ENCODE data around the gene GNL2. TPM values are rescaled to one million over a fixed set of nuclear protein-coding genes. Genes with fewer than 3 reads are reported as not detected.

GNL2 gene
- total and polyA plus RNA-seq, 7 donors = 29.6 to 104 (median 51.4) TPM

- Histone ChIP-seq H3K27ac (no peak overlapping the region), H3K27me3 (ENCODE audit: insufficient read depth in 3 of 3, low read length in 2 of 3) (peaks cover 0 to 69% (median 2%) of the 10 kb centered on the region in 3 donors), H3K4me3 (no peak overlapping the region), H3K36me3 (ENCODE audit: insufficient read depth in 1 of 2, low read depth in 1 of 2) (no peaks in the 10 kb centered on the region), H3K9me3 (no peaks in the 10 kb centered on the region), H3K4me1 (no peaks in the 10 kb centered on the region)
- WGBS, 3 donors = 63 to 67% (median 65%) methylated on average over 4 of the region's 4 CpGs
- TF ChIP-seq CTCF (IDR thresholded peaks at IDR 0.05) = no peak
- DNase-seq (no peak), ATAC-seq (no peak)
- intact Hi-C loops (cut with DNase I) = no loop called here
Observed at GRCh38 chr1:37612186-37612585, 16.4 kb upstream of the GNL2 start.

DNA sequence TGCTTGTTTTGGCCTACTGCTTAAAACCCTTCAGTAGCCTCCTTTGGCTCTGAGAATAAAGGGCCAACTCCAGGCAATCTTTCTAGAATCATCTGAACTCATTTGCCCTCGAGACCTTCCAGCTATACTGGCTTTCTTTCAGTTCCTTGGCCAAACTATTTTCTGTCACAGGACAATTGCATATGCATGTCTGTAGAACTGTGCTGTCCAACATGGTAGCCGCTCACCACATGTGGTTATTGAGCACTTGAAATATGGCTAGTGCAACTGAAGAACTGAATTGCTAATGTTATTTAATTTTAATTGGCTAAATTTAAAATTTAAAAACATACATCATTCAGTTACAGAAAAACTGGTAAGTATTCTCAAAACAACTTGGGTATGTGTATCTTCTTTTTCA lies 14.3 kb upstream of the GNL2 start:
- peaks cover 0 to 50% (median 0%) of the 10 kb centered on the region in 3 donors for H3K27me3 ChIP-seq (ENCODE audit: insufficient read depth in 3 of 3, low read length in 2 of 3)
- H3K4me1 ChIP-seq = no peaks in the 10 kb centered on the region

GRCh38 chr1:37609002-37609401 lies 13.3 kb upstream of the GNL2 start:
- ATAC-seq (no peak), DNase-seq (no peak)
- no peak for TF ChIP-seq CTCF (IDR thresholded peaks at IDR 0.05)
- no peak overlapping the region for H3K27ac ChIP-seq
- no peaks in the 10 kb centered on the region for H3K9me3 ChIP-seq
- peaks cover 0 to 41% (median 0%) of the 10 kb centered on the region in 3 donors for H3K27me3 ChIP-seq (ENCODE audit: insufficient read depth in 3 of 3, low read length in 2 of 3)
- WGBS, 3 donors = 12 to 33% (median 23%) methylated on average over 2 of the region's 2 CpGs
- no peaks in the 10 kb centered on the region for H3K4me1 ChIP-seq
- no peak overlapping the region for H3K4me3 ChIP-seq
- no peaks in the 10 kb centered on the region for H3K36me3 ChIP-seq (ENCODE audit: insufficient read depth in 1 of 2, low read depth in 1 of 2)
- intact Hi-C loops (cut with DNase I) = loop anchor here in 1 of 2 donors (5.0 kb wide), 1 partner anchor 58 kb away; no protein-coding TSS in a partner anchor

More for the DNA sequence above, 14.3 kb upstream of the GNL2 start:
- intact Hi-C loops (cut with DNase I) = loop anchor here in 1 of 2 donors (5.0 kb wide), 1 partner anchor 57 kb away; no protein-coding TSS in a partner anchor
- Histone ChIP-seq H3K27ac (no peak overlapping the region), H3K4me3 (no peak overlapping the region), H3K9me3 (no peaks in the 10 kb centered on the region), H3K36me3 (ENCODE audit: insufficient read depth in 1 of 2, low read depth in 1 of 2) (no peaks in the 10 kb centered on the region)
- ATAC-seq (no peak), DNase-seq (no peak)
- 61 to 65% (median 63%) methylated on average over 2 of the region's 2 CpGs for WGBS, 3 donors
- TF ChIP-seq CTCF (IDR thresholded peaks at IDR 0.05) = no peak

GRCh38 chr1:37606481-37607263 lies 10.9 kb upstream of the GNL2 start:
- peaks cover 0 to 24% (median 0%) of the 10 kb centered on the region in 3 donors for H3K27me3 ChIP-seq (ENCODE audit: insufficient read depth in 3 of 3, low read length in 2 of 3)
- H3K9me3 ChIP-seq = no peaks in the 10 kb centered on the region
- TF ChIP-seq CTCF (IDR thresholded peaks at IDR 0.05) = no peak
- DNase-seq (no peak), ATAC-seq (no peak)
- no peaks in the 10 kb centered on the region for H3K4me1 ChIP-seq
- 74 to 79% (median 75%) methylated on average over 15 of the region's 15 CpGs for WGBS, 3 donors
- H3K27ac ChIP-seq = no peak overlapping the region
- intact Hi-C loops (cut with DNase I) = loop anchor here in 1 of 2 donors (5.0 kb wide), 1 partner anchor 61 kb away; no protein-coding TSS in a partner anchor
- no peaks in the 10 kb centered on the region for H3K36me3 ChIP-seq (ENCODE audit: insufficient read depth in 1 of 2, low read depth in 1 of 2)
- H3K4me3 ChIP-seq = no peak overlapping the region
